PC-9 (cell line): ENCODE results near the gene NELL2.

Source experiments
- EZH2 ChIP-seq: fragments of 200-600 bp; sonication (generic); IDR thresholded peaks from 2 replicates; pipeline ENCODE4 v1.8.0; 2017; ENCODE audit warnings: antibody characterized with exemption, low read depth
- TF ChIP-seq, protein P1 (sequence below): fragments of 200-600 bp; sonication (generic); conservative IDR thresholded peaks from 2 replicates; pipeline ENCODE4 v1.6.1; 2017; ENCODE audit warnings: mixed run types, antibody characterized with exemption, mild to moderate bottlenecking, moderate library complexity

DNA sequence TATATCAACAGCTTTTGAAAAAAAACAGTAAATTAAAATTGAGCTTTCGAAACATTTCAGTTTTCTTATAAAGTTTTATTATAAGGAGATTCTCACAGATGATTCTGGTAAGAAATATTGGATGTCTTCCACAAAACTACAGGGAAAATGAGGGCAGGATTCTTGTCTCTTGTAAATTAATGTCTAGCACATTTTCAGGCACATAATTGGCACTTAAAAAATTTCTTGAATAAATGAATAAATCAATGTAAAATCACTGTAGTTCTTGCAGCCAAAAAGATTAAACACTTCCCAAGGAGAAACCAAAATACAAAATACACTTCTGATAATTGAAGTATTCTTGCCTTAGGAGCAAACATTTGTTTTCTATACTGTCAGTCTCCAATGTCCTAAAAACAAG lies 164.4 kb downstream of the NELL2 start:
- TF ChIP-seq EZH2 = no peak
- TF ChIP-seq, protein P1, sequence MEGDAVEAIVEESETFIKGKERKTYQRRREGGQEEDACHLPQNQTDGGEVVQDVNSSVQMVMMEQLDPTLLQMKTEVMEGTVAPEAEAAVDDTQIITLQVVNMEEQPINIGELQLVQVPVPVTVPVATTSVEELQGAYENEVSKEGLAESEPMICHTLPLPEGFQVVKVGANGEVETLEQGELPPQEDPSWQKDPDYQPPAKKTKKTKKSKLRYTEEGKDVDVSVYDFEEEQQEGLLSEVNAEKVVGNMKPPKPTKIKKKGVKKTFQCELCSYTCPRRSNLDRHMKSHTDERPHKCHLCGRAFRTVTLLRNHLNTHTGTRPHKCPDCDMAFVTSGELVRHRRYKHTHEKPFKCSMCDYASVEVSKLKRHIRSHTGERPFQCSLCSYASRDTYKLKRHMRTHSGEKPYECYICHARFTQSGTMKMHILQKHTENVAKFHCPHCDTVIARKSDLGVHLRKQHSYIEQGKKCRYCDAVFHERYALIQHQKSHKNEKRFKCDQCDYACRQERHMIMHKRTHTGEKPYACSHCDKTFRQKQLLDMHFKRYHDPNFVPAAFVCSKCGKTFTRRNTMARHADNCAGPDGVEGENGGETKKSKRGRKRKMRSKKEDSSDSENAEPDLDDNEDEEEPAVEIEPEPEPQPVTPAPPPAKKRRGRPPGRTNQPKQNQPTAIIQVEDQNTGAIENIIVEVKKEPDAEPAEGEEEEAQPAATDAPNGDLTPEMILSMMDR = no peak
